Adrenal gland (tissue), 12 donors: ENCODE measurements around the gene RHBDF2. TPM values are rescaled to one million over a fixed set of nuclear protein-coding genes. Genes with fewer than 3 reads are reported as not detected.

Experiments
- DNase-seq, 7 donors: peaks; one replicate each; pipeline ENCODE4 v3.0.0-alpha.2; 2019 to 2020
- H3K27ac ChIP-seq, 5 donors: fragments of 200-600 bp; sonication (generic) in 4 of 5; 1 replicate in 3 of 5; 2 replicates in 2 of 5; pipeline versions ENCODE4 v1.5.1 to v1.8.0; 2016 to 2020; ENCODE audit warnings: mild to moderate bottlenecking in 1 of 5
- H3K27me3 ChIP-seq: fragments of 200-600 bp; 2 replicates; pipeline ENCODE4 v1.8.0; 2021
- H3K36me3 ChIP-seq, 2 donors: fragments of 200-600 bp; replicated peaks in 1 of 2; 1 replicate in 1 of 2; 2 replicates in 1 of 2; pipeline versions ENCODE4 v1.5.1 to v1.8.0; 2018 to 2022
- H3K4me1 ChIP-seq, 2 donors: fragments of 200-600 bp; replicated peaks in 1 of 2; 1 replicate in 1 of 2; 2 replicates in 1 of 2; pipeline versions ENCODE4 v1.5.1 to v1.8.0; 2018 to 2021
- H3K4me3 ChIP-seq, 4 donors: fragments of 200-600 bp; sonication (generic) in 3 of 4; one replicate each; pipeline ENCODE4 v1.5.1; 2016 to 2018
- H3K9me3 ChIP-seq, 3 donors: fragments of 200-600 bp; sonication (generic) in 1 of 3; replicated peaks in 1 of 3; 1 replicate in 2 of 3; 2 replicates in 1 of 3; pipeline versions ENCODE4 v1.5.1 to v1.8.0; 2016 to 2021
- CTCF ChIP-seq, 6 experiments: fragments of 450-650 bp in 4 of 6; fragments of 200-600 bp in 2 of 6; sonication (generic) in 1 of 6; IDR thresholded peaks; 1 replicate in 5 of 6; 2 replicates in 1 of 6; pipeline versions ENCODE4 v1.5.1 to v1.8.0; 2016 to 2021; ENCODE audit warnings: antibody characterized with exemption in 6 of 6, mild to moderate bottlenecking in 2 of 6, moderate library complexity in 1 of 6
- POLR2A ChIP-seq, 2 donors: fragments of 450-650 bp; IDR thresholded peaks; one replicate each; pipeline ENCODE4 v1.6.1; 2017; ENCODE audit warnings: antibody characterized with exemption in 2 of 2, mild to moderate bottlenecking in 2 of 2, moderate library complexity in 1 of 2
- WGBS, 4 donors: extraction: QIAGEN DNeasy Blood & Tissue Kit in 2 of 4; methylation state at CpG; one replicate each; pipeline versions ENCODE4 v1.1.5 to v1.1.7; 2013 to 2017; 5-methylcytosine and 5-hydroxymethylcytosine counted together
- intact Hi-C, 2 donors: fragments of 100-400 bp; cut with DNase I; formaldehyde crosslinking; loops; one replicate each; pipeline versions ENCODE4 v1.14.1 to v1.15.0; 2022 to 2023
- polyA plus RNA-seq, 3 donors: library from polyadenylated mRNA; stranded (reverse); fragments of 200-250 nt in 2 of 3; fragments of 350-450 nt in 1 of 3; fragmentation: Illumina TruSeq in 1 of 3; extraction: RNeasy Lipid Tissue Mini Kit (QIAGEN cat#74804) in 1 of 3; gene quantifications; one replicate each; pipeline ENCODE4 v1.2.3, GENCODE V29; 2013 to 2014
- total RNA-seq, 9 donors: library from RNA; depleted of rRNA in 4 of 9; stranded (reverse); fragments of >200 nt in 4 of 9; fragments of 120-200 nt in 1 of 9; fragmentation: NEBNext Ultra II Directional in 1 of 9; extraction: Animal tissue kit (Norgen Biotek cat#: 25700) in 1 of 9; gene quantifications; one replicate each; pipeline versions ENCODE4 v1.1.0 to v1.2.4, GENCODE V29; 2013 to 2023
- donor health status: healthy with polysubstance abuse.
- donor health status: Bipolar disorder and iron deficiency.
- donor health status: DM: yes; HTN: yes; CAD: no.
- donor health status: DM: no; HTN: no; CAD: no.
- donor health status: DM: no; HTN: no; CAD: no.
- donor health status: DM: yes; HTN: yes; CAD: no.

Gene RHBDF2
- total and polyA plus RNA-seq, 12 donors: 4.9 to 156 (median 40.3) TPM

DNA sequence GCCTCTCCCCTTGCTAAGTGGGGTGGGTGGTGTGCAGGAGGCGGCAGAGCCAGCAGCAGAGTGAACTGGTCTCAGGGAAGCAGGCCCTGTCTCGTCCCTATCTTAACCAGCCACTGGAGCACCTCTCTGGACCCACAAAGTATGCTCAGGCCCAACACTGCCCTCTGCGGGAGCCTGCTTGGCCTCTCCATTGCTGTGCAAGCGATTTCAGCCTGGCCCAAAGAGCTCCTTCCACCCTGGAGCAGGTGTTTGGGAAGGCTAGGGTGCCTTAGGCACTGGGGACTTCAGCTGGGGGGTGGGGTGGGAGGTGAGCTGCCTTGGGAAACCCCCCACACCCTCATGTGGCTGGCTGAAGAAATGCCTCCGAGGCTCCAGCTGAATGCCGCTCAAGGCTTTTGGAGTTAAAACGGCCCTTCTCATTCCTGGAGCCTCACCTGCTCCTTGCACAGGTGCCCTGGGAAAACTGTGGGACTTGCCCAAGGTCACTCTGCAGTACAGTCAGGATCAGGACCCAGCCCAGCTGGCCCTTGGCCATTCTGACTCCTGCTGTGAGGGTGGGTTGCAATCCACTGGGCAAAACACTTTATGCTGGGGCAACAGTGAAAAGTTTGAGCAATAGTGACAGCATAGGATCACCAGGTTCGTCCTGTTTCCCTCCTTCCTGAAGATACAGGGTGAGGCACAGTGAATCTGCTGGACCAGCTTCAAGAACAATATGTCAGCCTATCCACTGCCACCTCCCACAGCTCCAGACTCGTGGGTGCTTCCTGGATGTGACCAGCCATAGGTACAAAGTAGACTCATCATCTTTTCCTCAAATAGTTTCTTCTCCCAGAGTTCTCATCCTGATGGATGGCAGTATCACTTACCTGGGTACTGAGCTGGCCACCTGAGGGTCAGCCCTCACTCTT lies 42.4 kb downstream of the RHBDF2 start:
- Histone ChIP-seq H3K27me3 (no peaks in the 10 kb centered on the region), H3K4me1 (no peaks in the 10 kb centered on the region), H3K4me3 (no peak overlapping the region), H3K36me3 (no peaks in the 10 kb centered on the region), H3K9me3 (no peaks in the 10 kb centered on the region), H3K27ac (no peak overlapping the region)
- peak; percentile 60 to 88 (median 77) for DNase-seq
- WGBS, 4 donors: 45 to 50% (median 45%) methylated on average over 6 to 9 of the region's 9 CpGs
- intact Hi-C loops: loop anchor here in 1 of 2 donors (10.0 kb wide), 1 partner anchor 54 kb away; no protein-coding TSS in a partner anchor
- TF ChIP-seq POLR2A (IDR thresholded peaks at IDR 0.05) (no peak), CTCF (IDR thresholded peaks at IDR 0.05) (peak; percentile 30 to 65 (median 58))

GRCh38 chr17:76453431-76453743 lies 47.8 kb downstream of the RHBDF2 start:
- Histone ChIP-seq H3K4me3 (no peak overlapping the region), H3K27ac (no peak overlapping the region), H3K27me3 (no peaks in the 10 kb centered on the region), H3K36me3 (no peaks in the 10 kb centered on the region), H3K9me3 (no peaks in the 10 kb centered on the region), H3K4me1 (peaks cover 8 to 20% of the 10 kb centered on the region in 2 donors)
- intact Hi-C loops: loop anchor here in 1 of 2 donors (10.0 kb wide), 1 partner anchor 49 kb away; no protein-coding TSS in a partner anchor
- no peak for DNase-seq
- 17 to 32% (median 23%) methylated on average over 6 of the region's 6 CpGs for WGBS, 4 donors
- TF ChIP-seq POLR2A (IDR thresholded peaks at IDR 0.05): no peak
- TF ChIP-seq CTCF (IDR thresholded peaks at IDR 0.05): peak in 1 of 6 experiments; percentile 6

DNA sequence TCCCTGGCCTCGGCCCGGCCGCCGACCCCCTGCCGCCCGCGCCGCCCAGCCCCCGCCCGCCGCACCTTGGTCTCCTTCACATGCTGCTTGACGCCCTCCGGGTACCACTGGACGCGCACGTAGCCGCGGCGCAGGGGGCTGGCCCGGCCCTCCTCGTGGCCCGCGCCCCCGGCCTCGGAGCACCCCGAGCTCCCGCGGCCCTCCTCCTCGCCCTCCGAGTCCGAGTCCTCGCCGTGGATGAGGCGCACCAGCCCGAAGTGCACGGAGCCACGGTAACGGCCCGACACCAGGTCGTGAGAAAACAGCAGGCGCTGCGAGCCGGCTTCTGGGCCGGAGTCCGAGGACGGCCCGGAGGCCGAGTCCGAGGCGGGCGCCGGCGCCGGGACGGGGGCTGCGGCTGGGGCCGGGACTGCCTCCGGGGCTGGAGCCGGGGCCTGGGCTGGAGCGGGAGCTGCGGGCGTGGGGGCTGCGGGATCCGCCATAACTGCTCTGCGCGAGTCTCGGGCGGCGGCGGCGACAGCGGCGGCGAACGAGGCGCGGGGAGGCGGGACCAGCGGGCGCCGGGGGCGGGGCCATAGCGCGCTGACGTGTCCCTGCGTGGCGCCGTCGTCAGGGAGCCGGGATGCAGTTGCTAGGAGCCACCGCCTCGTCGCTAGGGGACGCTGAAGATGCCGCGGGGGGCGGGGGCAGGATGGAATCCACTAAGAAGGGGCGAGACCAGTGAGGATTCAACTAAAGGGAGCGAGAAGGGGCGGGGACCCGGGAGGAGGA lies 48.4 kb downstream of the RHBDF2 start, which contains the start of gene UBE2O:
Gene UBE2O, minus strand, starts transcription at position 493 of the 771 bp plus-strand sequence. Its CDS starts 11 bp downstream, at position 482.
- intact Hi-C loops: loop anchor here in 1 of 2 donors (10.0 kb wide), 1 partner anchor 48 kb away; no protein-coding TSS in a partner anchor

More for the DNA sequence above, 48.4 kb downstream of the RHBDF2 start, which contains the start of gene UBE2O:
- Histone ChIP-seq H3K27me3 (no peaks in the 10 kb centered on the region), H3K4me1 (peaks cover 8 to 21% of the 10 kb centered on the region in 2 donors), H3K27ac (peak within 1 kb of the TSS in 2 of 5 donors; percentile 80 to 89), H3K4me3 (peak within 1 kb of the TSS; percentile 80 to 99 (median 87)), H3K9me3 (no peaks in the 10 kb centered on the region), H3K36me3 (no peaks in the 10 kb centered on the region)
- DNase-seq: peak; percentile 80 to 91 (median 86)
- TF ChIP-seq POLR2A (IDR thresholded peaks at IDR 0.05) (peak; percentile 25 to 59), CTCF (IDR thresholded peaks at IDR 0.05) (peak in 5 of 6 experiments; percentile 14 to 29 (median 26))
- WGBS, 4 donors: 0 to 2% (median 1%) methylated on average over 12 to 101 of the region's 101 CpGs
